CD14-positive monocyte (primary cell): ENCODE results near the gene MYO7A. TPM values are rescaled to one million over a fixed set of nuclear protein-coding genes. Genes with fewer than 3 reads are reported as not detected.

Experiments used
- DNase-seq, 3 donors: peaks; one replicate each; pipeline ENCODE4 v3.0.0-alpha.2; 2011 to 2022
- H2AFZ ChIP-seq: 2 replicates; pipeline ENCODE4 v1.6.0; 2012; ENCODE audit warnings: mild to moderate bottlenecking, low read depth, low read length, inconsistent platforms; ENCODE audit not compliant: insufficient read depth, poor library complexity, severe bottlenecking
- H3K27ac ChIP-seq, 2 donors: 1 replicate in 1 of 2; 2 replicates in 1 of 2; pipeline ENCODE4 v1.5.1; 2012 to 2013; ENCODE audit warnings: low read length in 2 of 2, control low read depth in 1 of 2, inconsistent platforms in 1 of 2, low read depth in 1 of 2, mild to moderate bottlenecking in 1 of 2
- H3K27me3 ChIP-seq, 2 donors: one replicate each; pipeline versions ENCODE4 v1.6.0 to v1.6.1; 2011 to 2013; ENCODE audit warnings: low read length in 2 of 2; ENCODE audit not compliant: control insufficient read depth in 2 of 2, insufficient read depth in 2 of 2
- H3K36me3 ChIP-seq, 2 donors: replicated peaks in 1 of 2; 1 replicate in 1 of 2; 2 replicates in 1 of 2; pipeline versions ENCODE4 v1.5.1 to v1.6.1; 2012 to 2013; ENCODE audit warnings: low read length in 2 of 2, control low read depth in 1 of 2, inconsistent platforms in 1 of 2, mild to moderate bottlenecking in 1 of 2; ENCODE audit not compliant: insufficient read depth in 2 of 2, control insufficient read depth in 1 of 2
- H3K4me1 ChIP-seq, 2 donors: 1 replicate in 1 of 2; 2 replicates in 1 of 2; pipeline versions ENCODE4 v1.5.1 to v1.6.1; 2012 to 2013; ENCODE audit warnings: low read length in 2 of 2, control low read depth in 1 of 2, inconsistent platforms in 1 of 2, mild to moderate bottlenecking in 1 of 2, moderate library complexity in 1 of 2; ENCODE audit not compliant: insufficient read depth in 2 of 2, control insufficient read depth in 1 of 2
- H3K4me2 ChIP-seq: replicated peaks from 2 replicates; pipeline ENCODE3; 2012; ENCODE audit warnings: low read length, moderate library complexity, mild to moderate bottlenecking; ENCODE audit not compliant: poor library complexity, severe bottlenecking; ENCODE audit errors: extremely low read depth
- H3K4me3 ChIP-seq, 3 experiments: fragments of 200-600 bp in 1 of 3; sonication (generic) in 1 of 3; replicated peaks in 1 of 3; 1 replicate in 2 of 3; 2 replicates in 1 of 3; pipeline ENCODE4 v1.5.1; 2011 to 2013; ENCODE audit warnings: low read length in 3 of 3, mild to moderate bottlenecking in 3 of 3, control low read depth in 2 of 3, low read depth in 2 of 3, inconsistent platforms in 1 of 3, moderate library complexity in 1 of 3
- H3K79me2 ChIP-seq: 2 replicates; pipeline ENCODE4 v1.6.0; 2012; ENCODE audit warnings: mild to moderate bottlenecking, control low read depth, inconsistent platforms, low read length, moderate library complexity; ENCODE audit not compliant: insufficient read depth
- H3K9ac ChIP-seq: 2 replicates; pipeline ENCODE4 v1.6.0; 2017; ENCODE audit warnings: low read length, mild to moderate bottlenecking; ENCODE audit not compliant: insufficient read depth, poor library complexity, severe bottlenecking
- H3K9me3 ChIP-seq, 2 donors: replicated peaks in 1 of 2; 1 replicate in 1 of 2; 2 replicates in 1 of 2; pipeline versions ENCODE4 v1.5.1 to v1.6.1; 2012 to 2013; ENCODE audit warnings: low read length in 2 of 2, control low read depth in 1 of 2; ENCODE audit not compliant: control insufficient read depth in 1 of 2, insufficient read depth in 1 of 2
- H4K20me1 ChIP-seq: 2 replicates; pipeline ENCODE4 v1.6.0; 2012; ENCODE audit warnings: mild to moderate bottlenecking, low read length, control low read depth, moderate library complexity; ENCODE audit not compliant: insufficient read depth
- H3K27ac Mint-ChIP-seq, 7 donors: one replicate each; pipeline ENCODE4 v1.8.0; 2020; ENCODE audit warnings: mild to moderate bottlenecking in 7 of 7, mixed read lengths in 7 of 7, moderate library complexity in 6 of 7, inconsistent platforms in 2 of 7
- H3K27me3 Mint-ChIP-seq, 3 donors: one replicate each; pipeline ENCODE4 v1.8.0; 2021 to 2022; ENCODE audit warnings: low read depth in 3 of 3, mild to moderate bottlenecking in 3 of 3, mixed read lengths in 3 of 3, moderate library complexity in 3 of 3, inconsistent platforms in 1 of 3
- H3K36me3 Mint-ChIP-seq, 2 donors: one replicate each; pipeline ENCODE4 v1.8.0; 2020; ENCODE audit warnings: mixed read lengths in 2 of 2, inconsistent platforms in 1 of 2, mild to moderate bottlenecking in 1 of 2
- H3K4me1 Mint-ChIP-seq: one replicate; pipeline ENCODE4 v1.8.0; 2020; ENCODE audit warnings: mild to moderate bottlenecking, mixed read lengths
- H3K4me3 Mint-ChIP-seq, 2 donors: one replicate each; pipeline ENCODE4 v1.8.0; 2020; ENCODE audit warnings: mild to moderate bottlenecking in 2 of 2, mixed read lengths in 2 of 2, moderate library complexity in 1 of 2
- H3K9me3 Mint-ChIP-seq, 7 donors: one replicate each; pipeline ENCODE4 v1.8.0; 2020 to 2022; ENCODE audit warnings: mixed read lengths in 7 of 7, mild to moderate bottlenecking in 6 of 7, moderate library complexity in 6 of 7, inconsistent platforms in 2 of 7
- WGBS: methylation state at CpG from one replicate; pipeline ENCODE4 v1.1.5; 2013; ENCODE audit warnings: missing lambda C conversion rate; ENCODE audit not compliant: insufficient coverage; 5-methylcytosine and 5-hydroxymethylcytosine counted together
- intact Hi-C, 2 donors: fragments of 100-400 bp; cut with micrococcal nuclease; formaldehyde crosslinking; loops; one replicate each; pipeline versions ENCODE4 v1.15.0 to v1.15.1; 2023
- polyA plus RNA-seq, 3 donors: library from polyadenylated mRNA; depleted of rRNA in 1 of 3; unstranded in 2 of 3; stranded (reverse) in 1 of 3; fragments of 300-500 nt in 2 of 3; fragments of >200 nt in 1 of 3; fragmentation: Illumina TruSeq in 2 of 3; gene quantifications; 1 replicate in 2 of 3; 2 replicates in 1 of 3; pipeline ENCODE4 v1.2.3, GENCODE V29; 2012 to 2021
- TF ChIP-seq, protein P1 (sequence below): fragments of 200-600 bp; IDR thresholded peaks from one replicate; pipeline ENCODE4 v1.8.0; 2022; ENCODE audit warnings: antibody characterized with exemption, mild to moderate bottlenecking

Gene MYO7A
- polyA plus RNA-seq, 3 donors = 3.5 to 7.8 (median 3.6) TPM

DNA sequence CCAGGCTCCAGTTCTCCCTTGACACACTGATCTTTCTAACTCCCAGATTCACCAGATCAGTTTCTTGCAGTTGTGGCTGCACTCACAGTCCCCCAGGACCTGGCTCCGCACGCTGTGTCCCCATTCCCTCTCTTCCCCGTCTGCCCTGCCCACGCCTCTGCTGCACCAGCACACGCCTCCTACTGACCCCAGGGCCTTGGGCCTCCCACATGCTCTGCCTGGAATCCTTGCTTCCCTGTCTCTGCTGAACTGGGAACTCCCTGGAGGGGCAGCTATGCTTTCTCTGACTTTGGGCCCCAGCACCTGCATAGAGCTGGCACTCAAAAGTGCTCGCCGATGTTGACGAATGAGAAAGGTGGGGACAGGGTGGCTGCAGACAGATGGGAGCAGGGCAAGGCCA is 68.9 kb downstream of the MYO7A start:
- Mint-ChIP-seq H3K27me3 (no peaks in the 10 kb centered on the region), H3K4me1 (peaks cover 10% of the 10 kb centered on the region), H3K27ac (no peak overlapping the region)

DNA sequence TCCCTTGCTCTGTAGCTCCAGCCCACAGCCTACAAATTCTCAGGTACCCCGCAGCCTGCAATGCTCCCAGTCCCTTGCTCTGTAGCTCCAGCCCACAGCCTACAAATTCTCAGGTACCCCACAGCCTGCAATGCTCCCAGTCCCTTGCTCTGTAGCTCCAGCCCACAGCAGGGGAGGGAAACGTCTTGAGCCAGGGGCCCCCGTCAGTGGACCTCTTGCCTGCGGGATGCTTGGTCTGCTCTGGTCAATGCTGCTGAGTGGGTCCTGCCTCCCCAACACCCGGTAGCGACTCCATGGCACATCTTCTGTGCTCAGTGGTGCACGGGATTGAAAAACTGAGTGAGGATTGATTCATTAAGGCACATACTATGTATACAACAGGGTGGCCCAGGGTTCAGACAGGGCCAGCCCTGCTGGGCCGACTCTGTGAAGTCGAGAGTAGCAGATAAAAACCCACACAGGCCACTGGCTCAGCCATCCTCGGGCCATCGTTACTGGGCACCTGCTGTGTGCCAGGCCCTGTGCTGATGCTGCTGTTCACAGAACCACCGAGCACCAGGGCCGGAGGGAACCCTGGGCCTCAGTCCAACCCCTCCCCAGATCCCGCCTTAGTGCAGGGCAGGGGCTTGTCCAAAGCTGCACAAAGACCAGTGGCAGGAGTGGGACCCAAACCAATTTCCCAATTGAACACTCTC is 69.7 kb downstream of the MYO7A start:
- Histone ChIP-seq H3K36me3 (peaks cover 7 to 14% of the 10 kb centered on the region in 2 donors), H3K4me3 (no peak overlapping the region), H2AFZ (no peak overlapping the region), H3K79me2 (no peaks in the 10 kb centered on the region), H3K9me3 (no peaks in the 10 kb centered on the region), H3K27me3 (no peaks in the 10 kb centered on the region), H3K9ac (no peak overlapping the region), H3K27ac (no peak overlapping the region), H4K20me1 (no peaks in the 10 kb centered on the region), H3K4me2 (no peak overlapping the region), H3K4me1 (no peaks in the 10 kb centered on the region)
- intact Hi-C loops = no loop called here
- TF ChIP-seq, protein P1, sequence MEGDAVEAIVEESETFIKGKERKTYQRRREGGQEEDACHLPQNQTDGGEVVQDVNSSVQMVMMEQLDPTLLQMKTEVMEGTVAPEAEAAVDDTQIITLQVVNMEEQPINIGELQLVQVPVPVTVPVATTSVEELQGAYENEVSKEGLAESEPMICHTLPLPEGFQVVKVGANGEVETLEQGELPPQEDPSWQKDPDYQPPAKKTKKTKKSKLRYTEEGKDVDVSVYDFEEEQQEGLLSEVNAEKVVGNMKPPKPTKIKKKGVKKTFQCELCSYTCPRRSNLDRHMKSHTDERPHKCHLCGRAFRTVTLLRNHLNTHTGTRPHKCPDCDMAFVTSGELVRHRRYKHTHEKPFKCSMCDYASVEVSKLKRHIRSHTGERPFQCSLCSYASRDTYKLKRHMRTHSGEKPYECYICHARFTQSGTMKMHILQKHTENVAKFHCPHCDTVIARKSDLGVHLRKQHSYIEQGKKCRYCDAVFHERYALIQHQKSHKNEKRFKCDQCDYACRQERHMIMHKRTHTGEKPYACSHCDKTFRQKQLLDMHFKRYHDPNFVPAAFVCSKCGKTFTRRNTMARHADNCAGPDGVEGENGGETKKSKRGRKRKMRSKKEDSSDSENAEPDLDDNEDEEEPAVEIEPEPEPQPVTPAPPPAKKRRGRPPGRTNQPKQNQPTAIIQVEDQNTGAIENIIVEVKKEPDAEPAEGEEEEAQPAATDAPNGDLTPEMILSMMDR = no peak
- no peak overlapping the region for H3K27ac Mint-ChIP-seq
- 96% methylated on average over 8 of the region's 14 CpGs for WGBS
- H3K27me3 Mint-ChIP-seq = no peaks in the 10 kb centered on the region
- H3K36me3 Mint-ChIP-seq = peaks cover 14 to 34% of the 10 kb centered on the region in 2 donors
- peaks cover 0 to 2% (median 0%) of the 10 kb centered on the region in 7 donors for H3K9me3 Mint-ChIP-seq
- H3K4me3 Mint-ChIP-seq = no peak overlapping the region
- no peak for DNase-seq
- H3K4me1 Mint-ChIP-seq = peaks cover 9% of the 10 kb centered on the region

More for the DNA sequence above, 68.9 kb downstream of the MYO7A start:
- Mint-ChIP-seq H3K9me3 (peaks cover 0 to 2% (median 0%) of the 10 kb centered on the region in 7 donors), H3K36me3 (peaks cover 14 to 29% of the 10 kb centered on the region in 2 donors), H3K4me3 (no peak overlapping the region)
- Histone ChIP-seq H4K20me1 (no peaks in the 10 kb centered on the region), H3K9ac (no peak overlapping the region), H2AFZ (no peak overlapping the region), H3K4me1 (no peaks in the 10 kb centered on the region), H3K79me2 (no peaks in the 10 kb centered on the region), H3K27ac (no peak overlapping the region), H3K4me2 (no peak overlapping the region), H3K27me3 (no peaks in the 10 kb centered on the region), H3K4me3 (no peak overlapping the region), H3K36me3 (peaks cover 12% of the 10 kb centered on the region in 2 donors), H3K9me3 (no peaks in the 10 kb centered on the region)
- TF ChIP-seq, protein P1 = no peak
- no peak for DNase-seq
- 96% methylated on average over 8 of the region's 8 CpGs for WGBS
- intact Hi-C loops = no loop called here
